ENCODE results near the gene STAT1. TPM values are rescaled to one million over a fixed set of nuclear protein-coding genes. Genes with fewer than 3 reads are reported as not detected.

STAT1 gene
- total and polyA plus RNA-seq, 9 of the 15 experiments (the other 6 are each of a cell fraction or from before 2014, with no cell fraction given) = 8.7 to 34.4 (median 26.8) TPM

- ATAC-seq (no peak), FAIRE-seq (no peak), DNase-seq (ENCODE audit: extremely low read depth in 1 of 4, low spot score in 3 of 4) (no peak)
- CTCF ChIA-PET (ENCODE audit: low intra/inter-chr PET ratio) = interaction anchor here (0.8 kb wide), 1 partner anchor 250 kb away, joined by 4 read pairs; no protein-coding TSS in a partner anchor
- no TSS peak for BruUV-seq (replicated peaks)
- Histone ChIP-seq H3K4me2 (ENCODE audit: insufficient read depth, low read length) (no peak overlapping the region), H4K20me1 (replicated peaks; ENCODE audit: control insufficient read depth, insufficient read depth, low read length) (no peaks in the 10 kb centered on the region), H2AFZ (ENCODE audit: low read depth, low read length) (0 out of 2 replicates have a peak overlapping the region, but pooled peaks have one; percentile 9), H3K9me3 (replicated peaks; ENCODE audit: control insufficient read depth, insufficient read depth, low read depth, low read length) (no peaks in the 10 kb centered on the region), H3K9me1 (ENCODE audit: control insufficient read depth, insufficient read depth, low read length) (no peaks in the 10 kb centered on the region), H3K9ac (ENCODE audit: insufficient read depth in 1 of 2, low read depth in 2 of 2, low read length in 2 of 2) (no peak overlapping the region), H3K4me3 (no peak overlapping the region), H3K4me1 (replicated peaks in 1 of 2; ENCODE audit: control insufficient read depth in 2 of 2, insufficient read depth in 2 of 2, low read length in 2 of 2) (peaks cover 0 to 13% of the 10 kb centered on the region in 2 experiments; a peak in 3 of 5 replicates), H3K36me3 (ENCODE audit: control insufficient read depth, insufficient read depth, low read length) (no peaks in the 10 kb centered on the region), H3K27me3 (ENCODE audit: control insufficient read depth in 2 of 2, insufficient read depth in 2 of 2, low read length in 2 of 2) (no peaks in the 10 kb centered on the region), H3K79me2 (ENCODE audit: control insufficient read depth, insufficient read depth, low read length) (no peaks in the 10 kb centered on the region), H3K27ac (ENCODE audit: extremely low read depth, low read depth, low read length) (no peak overlapping the region)
- 8% methylated on average over 2 of the region's 2 CpGs for WGBS (ENCODE audit: insufficient coverage, low coverage, missing lambda C conversion rate)
- in situ Hi-C loops (cut with MboI) (loop anchor here (10.0 kb wide), 1 partner anchor 814 kb away; the partner anchor contains the start of gene CAVIN2), intact Hi-C loops (cut with micrococcal nuclease) (loop anchor here (5.0 kb wide), 2 partner anchors 179 to 249 kb away; no protein-coding TSS in a partner anchor)
- TF ChIP-seq THAP7 (CRISPR knock-in tag; IDR thresholded peaks at IDR 0.05) = no peak
- TF ChIP-seq TFE3 (CRISPR knock-in tag; IDR thresholded peaks at IDR 0.05) = no peak
- POLR2A ChIA-PET = no interaction called here
Measured at GRCh38 chr2:191031256-191031655, 17.3 kb upstream of the STAT1 start.

Data from K562 (cell line).